Right lobe of liver (tissue), 4 donors: ENCODE measurements around the gene ANKRD13D.

ENCODE experiments used
- POLR2A ChIP-seq: fragments of 450-650 bp; IDR thresholded peaks from one replicate; pipeline ENCODE4 v1.6.1; 2017; ENCODE audit warnings: antibody characterized with exemption, mild to moderate bottlenecking
- TF ChIP-seq, protein P1 (sequence below), 4 donors: fragments of 200-600 bp in 3 of 4; fragments of 450-650 bp in 1 of 4; IDR thresholded peaks; one replicate each; pipeline versions ENCODE4 v1.5.1 to v1.8.0; 2016 to 2022; ENCODE audit warnings: antibody characterized with exemption in 4 of 4, mild to moderate bottlenecking in 2 of 4
- donor health status: DM: no; HTN: no; CAD: no.
- donor health status: DM: no; HTN: no; CAD: no.
- donor health status: DM: no; HTN: yes; CAD: no.

DNA sequence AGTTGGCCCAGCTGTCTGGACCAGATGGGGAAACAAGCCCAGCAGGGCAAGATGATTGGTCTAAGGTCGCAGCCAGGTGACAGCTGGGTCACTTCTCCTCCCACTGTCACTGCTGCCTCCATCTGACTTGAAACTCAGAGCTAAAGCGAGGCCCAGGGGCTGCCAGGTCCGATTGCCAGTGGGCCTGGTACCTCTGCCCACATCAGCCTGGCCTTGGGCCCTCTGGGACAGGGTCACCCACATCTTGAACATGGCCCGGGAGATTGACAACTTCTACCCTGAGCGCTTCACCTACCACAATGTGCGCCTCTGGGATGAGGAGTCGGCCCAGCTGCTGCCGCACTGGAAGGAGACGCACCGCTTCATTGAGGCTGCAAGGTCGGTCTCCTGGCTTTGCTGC is 20.1 kb downstream of the ANKRD13D start:
- TF ChIP-seq POLR2A, result no peak
- TF ChIP-seq, protein P1, sequence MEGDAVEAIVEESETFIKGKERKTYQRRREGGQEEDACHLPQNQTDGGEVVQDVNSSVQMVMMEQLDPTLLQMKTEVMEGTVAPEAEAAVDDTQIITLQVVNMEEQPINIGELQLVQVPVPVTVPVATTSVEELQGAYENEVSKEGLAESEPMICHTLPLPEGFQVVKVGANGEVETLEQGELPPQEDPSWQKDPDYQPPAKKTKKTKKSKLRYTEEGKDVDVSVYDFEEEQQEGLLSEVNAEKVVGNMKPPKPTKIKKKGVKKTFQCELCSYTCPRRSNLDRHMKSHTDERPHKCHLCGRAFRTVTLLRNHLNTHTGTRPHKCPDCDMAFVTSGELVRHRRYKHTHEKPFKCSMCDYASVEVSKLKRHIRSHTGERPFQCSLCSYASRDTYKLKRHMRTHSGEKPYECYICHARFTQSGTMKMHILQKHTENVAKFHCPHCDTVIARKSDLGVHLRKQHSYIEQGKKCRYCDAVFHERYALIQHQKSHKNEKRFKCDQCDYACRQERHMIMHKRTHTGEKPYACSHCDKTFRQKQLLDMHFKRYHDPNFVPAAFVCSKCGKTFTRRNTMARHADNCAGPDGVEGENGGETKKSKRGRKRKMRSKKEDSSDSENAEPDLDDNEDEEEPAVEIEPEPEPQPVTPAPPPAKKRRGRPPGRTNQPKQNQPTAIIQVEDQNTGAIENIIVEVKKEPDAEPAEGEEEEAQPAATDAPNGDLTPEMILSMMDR (IDR thresholded peaks at IDR 0.05), result no peak
